ENCODE measurements around the gene CDCA7.

- no peak for TF ChIP-seq CTCF (IDR thresholded peaks at IDR 0.05)
- no peak for TF ChIP-seq POLR2A (IDR thresholded peaks at IDR 0.05)
- no peak for TF ChIP-seq EP300 (IDR thresholded peaks at IDR 0.05)
Observed at GRCh38 chr2:173355866-173356508, 1.3 kb downstream of the CDCA7 start.

Data from upper lobe of left lung (tissue), 4 donors.